ENCODE data around the gene DPYSL5. TPM values are rescaled to one million over a fixed set of nuclear protein-coding genes. Genes with fewer than 3 reads are reported as not detected.

The DPYSL5 gene
- total and polyA plus RNA-seq, 12 donors: 0.01 to 0.12 TPM; not detected in 10

GRCh38 chr2:26805241-26805676 is 42.7 kb upstream of the DPYSL5 start:
- no peak for ATAC-seq
- WGBS, 2 donors: 77 to 85% methylated on average over 5 of the region's 5 CpGs
- H3K27ac ChIP-seq: no peak overlapping the region
- no peak for DNase-seq
- no peaks in the 10 kb centered on the region for H3K36me3 ChIP-seq
- H3K27me3 ChIP-seq: no peaks in the 10 kb centered on the region
- intact Hi-C loops (cut with DNase I): no loop called here
- H3K4me3 ChIP-seq: no peak overlapping the region
- TF ChIP-seq CTCF (IDR thresholded peaks at IDR 0.05): no peak
- no peaks in the 10 kb centered on the region for H3K9me3 ChIP-seq
- peaks cover 0 to 8% (median 0%) of the 10 kb centered on the region in 9 donors for H3K4me1 ChIP-seq

GRCh38 chr2:26807788-26808460 is 40.0 kb upstream of the DPYSL5 start:
- intact Hi-C loops (cut with DNase I): no loop called here
- 61 to 62% methylated on average over 2 of the region's 2 CpGs for WGBS, 2 donors
- TF ChIP-seq CTCF (IDR thresholded peaks at IDR 0.05): no peak
- peaks cover 0 to 9% (median 0%) of the 10 kb centered on the region in 9 donors for H3K4me1 ChIP-seq
- H3K9me3 ChIP-seq: no peaks in the 10 kb centered on the region
- H3K27ac ChIP-seq: no peak overlapping the region
- no peaks in the 10 kb centered on the region for H3K36me3 ChIP-seq
- no peak for DNase-seq
- peaks cover 0 to 7% (median 5%) of the 10 kb centered on the region in 7 donors for H3K27me3 ChIP-seq
- no peak for ATAC-seq
- no peak overlapping the region for H3K4me3 ChIP-seq

GRCh38 chr2:26809211-26809610 is 38.7 kb upstream of the DPYSL5 start:
- no peak overlapping the region for H3K27ac ChIP-seq
- TF ChIP-seq CTCF (IDR thresholded peaks at IDR 0.05): no peak
- H3K4me1 ChIP-seq: peaks cover 0 to 9% (median 0%) of the 10 kb centered on the region in 9 donors
- H3K36me3 ChIP-seq: no peaks in the 10 kb centered on the region
- 94 to 99% methylated on average over 3 of the region's 3 CpGs for WGBS, 2 donors
- DNase-seq (no peak), ATAC-seq (no peak)
- H3K4me3 ChIP-seq: no peak overlapping the region
- peaks cover 0 to 12% (median 5%) of the 10 kb centered on the region in 7 donors for H3K27me3 ChIP-seq
- no peaks in the 10 kb centered on the region for H3K9me3 ChIP-seq
- intact Hi-C loops (cut with DNase I): no loop called here

GRCh38 chr2:26809876-26810577 is 37.9 kb upstream of the DPYSL5 start:
- Histone ChIP-seq H3K36me3 (no peaks in the 10 kb centered on the region), H3K27me3 (peaks cover 0 to 16% (median 5%) of the 10 kb centered on the region in 7 donors), H3K4me3 (no peak overlapping the region), H3K27ac (no peak overlapping the region), H3K9me3 (no peaks in the 10 kb centered on the region), H3K4me1 (peaks cover 0 to 9% (median 0%) of the 10 kb centered on the region in 9 donors)
- intact Hi-C loops (cut with DNase I): no loop called here
- peak in 5 of 8 donors; percentile 21 to 69 (median 35) for ATAC-seq
- 52 to 54% methylated on average over 6 of the region's 6 CpGs for WGBS, 2 donors
- no peak for TF ChIP-seq CTCF (IDR thresholded peaks at IDR 0.05)
- DNase-seq: no peak
